ENCODE data around the gene TTLL9.
"Not testable (repeated sequence)": the region's sequence is repeated elsewhere in the genome, so short reads cannot be mapped to it uniquely, and the experiment has no call there.

TTLL9 gene

GRCh38 chr20:31920275-31920855, 49.9 kb downstream of the TTLL9 start:
- DNase-seq: no peak

GRCh38 chr20:31921480-31921879, 51.0 kb downstream of the TTLL9 start:
- DNase-seq: not testable (repeated sequence)

GRCh38 chr20:31922181-31922580, 51.7 kb downstream of the TTLL9 start:
- DNase-seq: no peak

GRCh38 chr20:31922588-31922987, 52.2 kb downstream of the TTLL9 start:
- DNase-seq: no peak

GRCh38 chr20:31923388-31924331, 53.2 kb downstream of the TTLL9 start:
- no peak for DNase-seq

GRCh38 chr20:31924561-31924960, 54.1 kb downstream of the TTLL9 start:
- DNase-seq: no peak

GRCh38 chr20:31925631-31926030, 55.2 kb downstream of the TTLL9 start:
- no peak for DNase-seq

- no peak for DNase-seq
These were observed 56.1 kb downstream of the TTLL9 start for GRCh38 chr20:31926493-31926892.

GRCh38 chr20:31927627-31928159, 57.3 kb downstream of the TTLL9 start:
- DNase-seq: no peak

GRCh38 chr20:31929631-31930030, 59.2 kb downstream of the TTLL9 start:
- not testable (repeated sequence) for DNase-seq

- no peak for DNase-seq
These were observed 60.3 kb downstream of the TTLL9 start for GRCh38 chr20:31930779-31931178.

- DNase-seq: no peak
These were observed 63.3 kb downstream of the TTLL9 start for GRCh38 chr20:31933698-31934097.

- no peak for DNase-seq
These were observed 64.1 kb downstream of the TTLL9 start for GRCh38 chr20:31934491-31934890.

- DNase-seq: no peak
These were observed 64.7 kb downstream of the TTLL9 start for GRCh38 chr20:31934968-31935764.

- no peak for DNase-seq
These were observed 66.0 kb downstream of the TTLL9 start for GRCh38 chr20:31936420-31936819.

- DNase-seq: no peak
These were observed 67.4 kb downstream of the TTLL9 start for GRCh38 chr20:31937820-31938219.

- no peak for DNase-seq
These were observed 69.2 kb downstream of the TTLL9 start for GRCh38 chr20:31939661-31940060.

- no peak for DNase-seq
These were observed 72.6 kb downstream of the TTLL9 start for GRCh38 chr20:31943052-31943471.

GRCh38 chr20:31945319-31945718, 74.9 kb downstream of the TTLL9 start:
- no peak for DNase-seq

GRCh38 chr20:31945785-31946184, 75.4 kb downstream of the TTLL9 start:
- no peak for DNase-seq

GRCh38 chr20:31948008-31948407, 77.6 kb downstream of the TTLL9 start:
- DNase-seq: no peak

- no peak for DNase-seq
These were observed 79.6 kb downstream of the TTLL9 start for GRCh38 chr20:31949877-31950646.

Measured in activated gamma-delta T cell (primary cell).